H1 (cell line): ENCODE data around the gene ZNF91. TPM values are rescaled to one million over a fixed set of nuclear protein-coding genes. Genes with fewer than 3 reads are reported as not detected.

Experiments
- CBX5 ChIP-seq: fragments of 300-800, 300-1000 bp; sonication (generic); IDR thresholded peaks from 2 replicates; pipeline ENCODE4 v1.7.1; 2016; ENCODE audit warnings: antibody characterized with exemption, low read length, low read depth
- HDAC6 ChIP-seq: IDR thresholded peaks from one replicate; pipeline ENCODE4 v1.7.1; 2012; ENCODE audit warnings: low read depth, mild to moderate bottlenecking, inconsistent platforms, low read length, moderate library complexity
- RAD21 ChIP-seq, 2 experiments: IDR thresholded peaks in 1 of 2; conservative IDR thresholded peaks in 1 of 2; 2 replicates each; pipeline ENCODE4 v1.6.1; 2011; ENCODE audit warnings: low read depth in 2 of 2, low read length in 2 of 2, improper control_type of control experiment in 1 of 2, inconsistent platforms in 1 of 2, mild to moderate bottlenecking in 1 of 2, moderate library complexity in 1 of 2
- RBBP5 ChIP-seq: IDR thresholded peaks from 2 replicates; pipeline ENCODE4 v1.7.1; 2012; ENCODE audit warnings: low read depth, mild to moderate bottlenecking, inconsistent platforms, low read length, moderate library complexity, borderline replicate concordance
- RXRA ChIP-seq: IDR thresholded peaks from 2 replicates; pipeline ENCODE4 v1.6.1; 2011; ENCODE audit warnings: low read depth, mild to moderate bottlenecking, low read length, moderate library complexity; ENCODE audit not compliant: insufficient read depth
- TBP ChIP-seq: IDR thresholded peaks from 2 replicates; pipeline ENCODE4 v1.6.1; 2011; ENCODE audit warnings: low read depth, low read length, improper control_type of control experiment
- TCF12 ChIP-seq: IDR thresholded peaks from 2 replicates; pipeline ENCODE4 v1.6.1; 2011; ENCODE audit warnings: low read depth, mild to moderate bottlenecking, low read length
- YY1 ChIP-seq: IDR thresholded peaks from 2 replicates; pipeline ENCODE4 v1.6.1; 2011; ENCODE audit warnings: low read depth, mild to moderate bottlenecking, low read length
- ZNF274 ChIP-seq: IDR thresholded peaks from 2 replicates; pipeline ENCODE4 v1.7.0; 2012; ENCODE audit warnings: low read length, borderline replicate concordance; ENCODE audit errors: extremely low read depth
- polyA plus RNA-seq, 7 experiments: library from polyadenylated mRNA; depleted of rRNA in 3 of 7; stranded (reverse) in 5 of 7; unstranded in 2 of 7; fragments of >200 nt in 5 of 7; fragments of 200-250 nt in 2 of 7; gene quantifications; 1 replicate in 5 of 7; 2 replicates in 1 of 7; 4 replicates in 1 of 7; pipeline versions ENCODE4 v1.2.1 to v1.2.3, GENCODE V29; 2011 to 2013; ENCODE audit warnings: missing spikeins in 2 of 7, mixed read lengths in 2 of 7
- total RNA-seq: library from RNA; stranded (reverse); fragmentation: NEBNext Ultra II Directional; extraction: Animal tissue kit (Norgen Biotek cat#: 25700); gene quantifications from 2 replicates; pipeline ENCODE4 v1.2.1, GENCODE V29; 2021

Gene ZNF91
- total and polyA plus RNA-seq, 2 of the 8 experiments (the other 6 are each of a cell fraction or from before 2014, with no cell fraction given), result 16.5 to 35.1 TPM

- no peak for TF ChIP-seq HDAC6
- TF ChIP-seq RXRA, result no peak
- TF ChIP-seq TCF12, result no peak
- no peak for TF ChIP-seq RBBP5
- TF ChIP-seq TBP, result no peak
- TF ChIP-seq ZNF274, result no peak
- no peak for TF ChIP-seq YY1
- no peak for TF ChIP-seq RAD21 (IDR thresholded peaks at IDR 0.05 in 1 of 2, conservative IDR thresholded peaks at IDR 0.05 in 1 of 2; ENCODE audit: low read depth in 2 of 2, low read length in 2 of 2)
- no peak for TF ChIP-seq CBX5
These were observed 12.4 kb upstream of the ZNF91 start (continued) for GRCh38 chr19:23407616-23408133.
